GM21825 (cell line): Measurements from ENCODE around the gene KCNC1.

Experiments
- ATAC-seq: cut with Tn5 transposase; IDR thresholded peaks from one replicate; pipeline ENCODE4 v1.9.1; 2021; ENCODE audit warnings: mild to moderate bottlenecking, moderate library complexity; ENCODE audit not compliant: unreplicated experiment

KCNC1 gene

DNA sequence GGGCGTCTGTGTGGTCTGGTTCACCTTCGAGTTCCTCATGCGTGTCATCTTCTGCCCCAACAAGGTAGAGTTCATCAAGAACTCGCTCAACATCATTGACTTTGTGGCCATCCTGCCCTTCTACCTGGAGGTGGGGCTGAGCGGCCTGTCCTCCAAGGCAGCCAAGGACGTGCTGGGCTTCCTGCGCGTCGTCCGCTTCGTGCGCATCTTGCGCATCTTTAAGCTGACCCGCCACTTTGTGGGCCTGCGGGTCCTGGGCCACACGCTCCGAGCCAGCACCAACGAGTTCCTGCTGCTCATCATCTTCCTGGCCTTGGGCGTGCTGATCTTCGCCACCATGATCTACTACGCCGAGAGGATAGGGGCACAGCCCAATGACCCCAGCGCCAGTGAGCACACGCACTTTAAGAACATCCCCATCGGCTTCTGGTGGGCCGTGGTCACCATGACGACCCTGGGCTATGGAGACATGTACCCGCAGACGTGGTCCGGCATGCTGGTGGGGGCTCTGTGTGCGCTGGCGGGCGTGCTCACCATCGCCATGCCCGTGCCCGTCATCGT is 37.3 kb downstream of the KCNC1 start:
- no peak for ATAC-seq

DNA sequence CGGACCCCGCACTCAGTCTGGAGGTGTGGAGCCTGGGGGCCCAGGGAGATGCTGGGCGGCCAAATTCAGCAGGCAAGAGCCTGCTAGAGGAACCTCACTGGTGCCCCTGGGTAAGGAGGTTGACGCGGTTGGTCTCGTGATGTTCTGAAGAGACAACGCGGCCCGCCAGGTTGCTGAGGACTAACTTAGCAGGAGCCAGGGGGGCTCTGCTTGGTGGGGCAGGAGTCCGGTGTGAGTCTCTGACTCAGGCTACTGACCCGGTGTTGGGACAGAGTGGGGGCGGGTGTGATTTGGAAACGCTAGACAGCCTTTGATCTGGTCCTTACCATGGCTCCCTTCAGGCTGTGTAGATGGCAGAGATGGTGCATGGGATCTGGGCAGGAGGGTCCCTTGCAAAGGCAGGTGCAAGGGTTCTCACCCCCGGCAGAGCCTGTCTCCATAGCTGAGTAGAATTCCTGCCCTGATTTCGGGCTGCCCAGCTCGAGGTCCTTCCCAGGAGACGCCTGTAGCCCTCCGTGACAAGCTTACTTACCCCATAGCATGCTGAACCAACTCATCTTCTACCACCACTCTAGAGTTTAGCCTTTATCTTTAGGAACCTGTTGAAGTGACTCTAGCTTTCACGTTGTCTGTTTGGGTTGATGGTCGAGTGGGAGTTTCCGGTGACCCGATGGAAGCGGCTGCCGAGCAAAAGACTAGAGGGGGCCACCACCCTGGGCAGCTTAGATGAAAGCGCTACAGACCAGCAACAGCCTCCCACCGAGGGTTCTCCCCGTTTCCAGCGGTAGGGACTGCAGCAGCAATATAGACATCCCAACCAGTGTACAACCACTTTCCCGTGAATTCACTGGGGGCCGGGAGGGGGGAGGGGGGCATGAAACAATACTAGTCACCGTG is 38.4 kb downstream of the KCNC1 start:
- ATAC-seq, result no peak

DNA sequence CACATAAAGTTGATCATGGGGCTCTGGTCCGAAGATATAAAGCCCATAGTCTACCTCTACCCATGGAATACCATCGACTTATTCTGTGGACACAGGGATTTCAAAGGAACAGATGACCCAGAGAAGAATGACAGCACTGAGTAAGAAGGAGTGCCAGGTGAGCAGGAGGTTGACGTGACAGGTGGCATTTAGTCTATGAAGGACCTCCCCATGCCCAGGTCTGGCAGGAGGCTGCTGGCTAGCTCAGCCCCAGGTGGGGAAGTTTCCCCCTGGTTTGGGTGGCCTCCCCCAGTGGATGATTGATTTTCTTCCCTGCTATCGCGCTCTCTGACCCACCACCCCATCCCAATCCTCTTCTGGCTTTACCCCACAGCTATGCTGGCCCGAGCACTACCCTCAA is 39.1 kb downstream of the KCNC1 start:
- ATAC-seq, result no peak

DNA sequence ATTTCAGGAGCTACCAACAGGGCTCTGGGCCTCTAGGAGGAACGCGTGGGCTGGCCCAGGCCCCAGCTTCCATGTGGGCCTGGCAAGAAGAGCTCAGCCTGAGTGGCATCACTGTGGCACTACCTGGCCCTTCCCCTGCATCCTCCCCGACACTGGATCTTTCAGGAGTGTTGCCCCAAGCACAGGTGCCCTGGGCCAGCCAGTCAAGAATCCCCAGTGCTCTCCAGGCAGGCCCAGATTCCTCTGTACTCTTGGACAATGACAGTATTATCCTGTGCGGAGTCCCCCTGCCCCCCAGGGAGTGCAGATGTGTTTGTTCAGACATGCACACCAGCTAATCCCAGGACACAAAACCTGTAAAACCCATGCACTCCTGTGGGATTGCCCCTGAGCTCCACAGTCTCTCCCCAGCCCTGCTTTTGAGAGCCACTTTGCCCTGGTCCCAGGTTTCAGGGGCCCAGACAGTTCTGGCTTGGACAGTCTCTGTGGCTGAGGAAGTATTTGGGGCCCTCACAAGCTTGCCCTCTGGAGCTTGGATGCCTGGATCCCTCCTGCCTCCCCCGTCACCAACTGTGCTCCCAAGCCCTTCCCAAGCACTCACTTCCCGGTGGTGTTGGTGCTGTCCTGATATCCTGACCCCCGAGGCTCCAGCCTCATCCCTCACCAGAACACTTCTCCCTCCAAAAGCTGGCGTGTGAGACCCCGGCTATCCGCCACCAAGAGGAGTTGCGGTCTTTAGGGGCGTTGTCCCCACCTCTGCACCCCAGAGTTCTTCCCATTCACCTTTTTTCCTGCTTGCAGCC is 39.9 kb downstream of the KCNC1 start:
- no peak for ATAC-seq

DNA sequence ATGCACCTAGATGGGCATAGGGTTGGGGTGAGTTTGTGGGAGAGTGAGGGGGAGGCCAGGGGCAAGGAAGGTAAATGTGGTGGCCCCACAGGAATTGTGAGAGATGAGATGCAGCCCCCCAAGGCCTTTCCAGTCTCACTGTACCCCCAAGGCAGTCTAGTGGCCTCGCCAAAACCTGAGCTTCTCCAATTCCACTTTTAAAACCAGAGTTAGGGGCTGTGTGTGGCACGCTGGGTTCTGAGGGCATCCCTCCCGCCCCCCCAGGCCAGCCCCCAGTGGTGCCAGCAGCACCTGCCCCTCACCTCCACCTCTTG is 40.4 kb downstream of the KCNC1 start:
- ATAC-seq, result no peak

DNA sequence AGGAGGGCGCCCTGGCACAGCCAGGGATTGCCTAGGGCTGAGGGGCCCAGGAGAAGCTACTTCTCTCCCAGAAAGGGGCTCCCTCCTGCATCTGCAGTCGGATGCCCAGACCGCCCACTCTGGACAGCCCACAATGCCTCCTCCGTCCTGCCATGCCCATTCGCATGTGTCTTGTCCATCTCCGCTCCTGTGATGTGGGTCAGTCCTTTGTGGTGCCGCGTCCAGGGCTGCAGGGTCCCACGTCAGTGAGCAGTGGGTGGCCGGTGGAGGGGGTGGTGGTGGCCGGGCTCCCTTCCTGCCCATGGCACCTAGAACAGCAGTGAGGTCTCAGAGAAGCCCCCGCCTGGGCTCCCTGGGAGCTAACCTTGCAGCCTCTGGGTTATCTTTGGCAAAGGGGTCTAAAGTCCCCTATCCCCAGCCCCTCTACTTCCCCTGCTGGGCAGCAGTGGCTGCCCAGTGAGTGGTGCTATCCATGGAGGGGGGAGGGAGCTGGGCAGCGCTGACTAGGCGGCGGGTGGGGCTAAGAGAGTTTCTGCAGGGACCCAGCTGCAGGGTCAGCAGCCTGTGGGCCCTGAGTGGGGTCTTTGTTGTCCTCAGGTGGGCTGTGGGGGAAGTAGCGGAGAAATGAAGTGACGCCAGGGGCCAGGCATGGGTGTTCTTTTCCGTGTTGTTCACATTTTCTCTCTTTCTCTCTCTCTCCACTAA is 41.1 kb downstream of the KCNC1 start:
- no peak for ATAC-seq

DNA sequence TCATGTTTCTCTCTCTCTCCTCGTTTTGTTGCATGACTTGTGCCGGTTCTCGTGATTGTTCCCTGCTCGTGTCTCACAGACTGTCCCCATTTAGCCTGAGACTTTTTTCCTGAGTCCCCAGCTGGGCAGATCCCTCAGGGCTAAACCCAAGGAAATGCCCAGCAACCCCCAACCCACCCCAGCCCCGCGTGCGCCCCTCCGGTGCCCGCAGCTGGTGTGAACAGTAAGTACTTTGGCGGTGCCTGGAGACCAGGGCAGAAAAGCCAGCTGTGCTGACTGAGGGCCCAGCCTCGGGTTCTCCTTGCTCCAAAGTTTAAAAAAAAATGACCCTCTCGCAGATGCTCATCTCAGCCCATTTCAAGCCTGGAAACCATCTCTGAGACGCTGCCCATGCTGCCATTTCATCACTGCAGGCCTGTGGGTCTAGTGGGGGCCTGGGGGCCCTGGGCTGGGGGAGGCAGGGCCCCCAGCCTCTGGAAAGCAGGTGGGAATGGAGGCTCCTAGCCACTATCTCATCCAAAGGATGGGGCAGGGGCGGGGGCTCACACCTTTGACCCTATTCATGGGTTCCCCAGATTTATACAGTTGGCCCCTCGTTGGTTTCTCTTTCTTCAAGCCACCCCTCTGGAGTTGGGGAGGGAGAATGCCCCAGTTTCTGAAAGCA is 41.8 kb downstream of the KCNC1 start:
- ATAC-seq, result no peak

DNA sequence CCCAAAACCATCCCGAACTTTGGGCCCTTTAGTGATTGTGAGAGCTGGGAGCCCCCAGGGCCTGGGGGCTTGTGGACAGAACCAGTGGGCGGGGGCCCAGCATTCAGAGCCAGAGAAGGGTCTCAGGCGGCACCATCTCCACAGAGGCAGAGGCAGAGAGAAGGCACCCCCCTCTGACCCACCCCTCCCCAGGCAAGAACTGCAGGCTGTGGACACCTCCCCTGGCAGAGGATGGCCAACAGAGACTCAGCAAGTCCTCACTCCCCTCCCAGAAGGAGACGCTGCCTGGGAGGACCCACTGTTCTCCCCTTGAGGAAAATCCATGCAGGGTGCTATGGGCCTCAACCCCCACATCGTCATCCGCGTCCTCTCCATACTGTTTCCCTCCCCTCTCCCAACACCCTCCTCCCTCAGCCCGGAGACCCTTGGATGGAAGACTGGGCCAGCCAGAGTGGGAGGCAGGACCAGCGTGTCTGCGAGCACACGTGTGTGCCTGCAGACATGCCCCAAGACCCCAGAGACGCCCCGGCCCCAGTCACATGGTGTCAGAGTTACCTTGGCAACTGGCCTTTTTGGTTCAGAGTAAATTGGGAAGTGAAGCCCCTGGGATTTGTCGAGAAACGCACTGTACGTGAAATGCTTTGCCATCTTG is 42.6 kb downstream of the KCNC1 start:
- ATAC-seq, result no peak

DNA sequence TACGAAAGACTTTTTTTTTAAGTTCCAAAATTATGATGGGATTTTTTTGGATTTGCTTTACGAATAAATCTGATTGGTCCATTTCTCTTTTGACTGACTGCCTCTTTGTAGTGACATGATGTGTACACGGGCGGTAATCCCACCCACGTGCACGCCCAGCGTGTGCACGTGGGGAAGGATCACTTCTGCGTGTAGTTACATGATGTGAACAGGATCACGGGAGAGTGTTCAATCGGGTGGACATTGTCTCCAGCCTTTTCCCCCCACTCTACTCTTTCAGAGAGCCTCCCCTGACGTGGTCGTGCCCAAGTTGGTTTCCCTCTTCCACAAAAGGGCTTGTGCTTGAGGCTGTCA is 43.1 kb downstream of the KCNC1 start:
- no peak for ATAC-seq

DNA sequence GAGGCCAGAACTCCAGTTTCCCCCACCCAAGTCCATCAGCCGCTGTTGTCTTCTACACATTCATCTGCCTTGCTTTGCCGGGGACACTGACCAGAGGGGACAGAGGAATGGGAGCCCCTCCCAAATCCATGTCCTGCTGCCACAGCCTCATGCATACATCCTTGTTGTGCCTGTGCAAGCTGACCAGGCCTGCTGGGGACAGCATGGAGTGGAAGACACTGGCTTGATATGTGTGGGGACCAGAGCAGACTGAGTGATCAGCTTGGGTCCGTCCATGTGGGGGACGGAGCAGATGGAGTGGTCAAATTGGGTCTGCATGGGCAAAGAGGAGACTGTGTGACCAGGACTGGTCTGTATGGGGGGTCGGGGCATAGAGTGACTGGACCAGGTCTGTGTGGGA is 43.8 kb downstream of the KCNC1 start:
- ATAC-seq, result no peak

DNA sequence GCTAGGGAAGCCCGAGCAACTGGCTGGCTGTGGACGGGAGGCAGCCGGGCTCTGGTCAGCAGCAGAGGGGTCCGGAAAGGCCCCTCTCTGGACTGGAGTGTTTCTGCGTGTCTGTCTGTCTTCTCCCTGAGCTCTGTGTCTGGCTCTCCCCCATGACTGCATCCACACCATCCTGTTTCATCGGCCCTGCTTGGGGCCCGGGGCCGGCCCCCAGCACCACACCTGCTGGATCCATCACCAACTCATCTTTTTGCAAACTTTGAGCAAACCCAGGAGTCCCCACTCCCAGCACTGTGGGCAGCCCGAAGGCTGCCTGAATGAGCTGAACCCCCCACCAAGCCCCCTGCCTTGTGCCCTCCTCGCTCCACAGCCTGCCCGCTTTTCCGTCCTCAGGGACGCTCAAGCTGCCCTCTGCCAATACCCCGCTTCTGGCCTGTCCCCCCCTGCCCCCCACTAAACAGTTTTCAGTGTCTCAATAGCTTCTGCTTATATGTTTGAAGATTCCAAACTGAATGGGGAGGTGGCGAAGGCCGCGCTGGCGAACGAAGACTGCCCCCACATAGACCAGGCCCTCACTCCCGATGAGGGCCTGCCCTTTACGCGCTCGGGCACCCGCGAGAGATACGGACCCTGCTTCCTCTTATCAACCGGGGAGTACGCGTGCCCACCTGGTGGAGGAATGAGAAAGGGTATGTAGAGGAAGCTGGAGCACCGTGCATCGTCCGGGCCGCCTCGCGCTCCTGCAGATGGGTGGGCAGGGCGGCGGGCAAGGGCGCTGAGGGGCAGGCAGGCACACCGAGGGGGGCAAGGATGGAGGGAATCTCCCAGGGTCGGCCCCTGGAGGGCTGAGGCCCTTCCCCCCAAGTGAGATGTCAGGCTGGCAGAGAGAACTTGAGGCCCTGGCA is 44.6 kb downstream of the KCNC1 start:
- no peak for ATAC-seq

DNA sequence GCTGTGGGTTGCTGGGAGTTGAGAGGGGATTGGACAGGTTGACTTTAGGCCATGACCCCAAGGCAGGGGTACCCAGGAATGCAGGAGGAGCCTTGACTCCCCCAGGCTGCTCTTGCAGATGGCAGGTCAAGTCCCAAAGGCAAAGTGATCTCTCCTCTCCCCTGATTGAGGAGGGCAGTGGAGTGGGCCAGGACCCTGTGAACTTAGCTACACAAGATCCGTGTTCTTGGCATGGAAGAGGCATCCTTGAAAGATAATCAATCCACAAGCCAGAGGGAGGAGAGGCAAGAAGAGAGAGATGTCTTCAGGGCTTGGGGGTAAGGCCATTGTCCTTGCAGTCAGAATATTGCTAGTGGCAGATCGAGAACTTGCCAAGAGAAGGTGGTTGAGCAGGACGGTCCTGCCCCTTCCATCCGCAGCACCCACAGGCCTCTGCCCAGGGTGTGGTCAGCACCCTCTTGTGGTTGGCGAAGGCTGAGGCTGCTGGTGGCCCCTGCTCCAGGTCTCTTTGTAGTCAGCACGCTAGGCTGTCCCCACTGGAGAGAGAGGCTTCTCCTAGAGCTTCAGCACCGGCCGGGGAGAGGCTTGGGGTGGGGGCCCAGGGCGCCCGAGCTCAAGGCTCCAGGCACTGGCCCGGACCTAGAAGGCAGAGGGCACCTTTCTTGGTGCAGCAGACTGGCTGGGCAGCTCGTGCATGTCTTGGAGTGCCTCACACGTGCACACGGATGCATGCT is 45.4 kb downstream of the KCNC1 start:
- ATAC-seq, result no peak

DNA sequence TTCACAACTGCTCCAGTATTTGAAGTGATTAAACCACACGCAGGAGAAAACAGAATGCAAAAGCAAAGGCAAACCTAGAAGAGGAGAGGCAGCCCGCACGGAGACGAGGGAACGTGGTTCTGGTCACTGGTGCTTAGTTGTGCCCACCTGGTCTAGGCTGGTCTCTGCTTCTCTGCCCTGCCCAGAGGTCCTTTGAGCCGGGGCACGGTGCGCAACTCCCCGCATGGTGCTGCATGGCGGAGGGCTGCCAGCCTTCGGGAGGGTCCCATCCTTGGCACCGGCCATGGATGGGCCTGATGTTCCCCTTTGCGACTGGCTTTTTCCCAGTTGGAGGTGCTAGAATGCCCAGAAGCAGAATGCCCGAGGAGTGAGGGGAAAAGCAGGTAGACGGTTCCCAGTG is 46.1 kb downstream of the KCNC1 start:
- ATAC-seq, result no peak

DNA sequence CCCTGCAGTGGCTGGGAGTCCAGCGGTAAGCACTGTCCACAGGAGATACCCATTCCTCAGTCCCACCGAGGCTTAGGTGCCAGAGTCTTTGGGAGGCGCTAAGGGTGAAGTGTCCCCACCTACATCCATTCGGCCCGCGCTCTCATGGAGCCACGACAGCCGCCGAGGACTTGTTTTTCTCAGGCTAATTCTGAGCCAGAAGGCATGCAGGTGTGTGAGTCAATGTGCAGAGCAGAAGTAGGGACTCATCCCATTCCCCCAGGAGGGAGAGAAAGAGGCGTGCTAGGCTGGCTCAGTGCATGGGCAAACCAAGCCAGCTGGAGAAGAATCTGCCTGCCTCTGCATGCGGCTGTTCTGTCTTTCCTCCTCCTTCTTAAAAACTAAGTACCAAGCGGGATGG is 46.6 kb downstream of the KCNC1 start:
- no peak for ATAC-seq

DNA sequence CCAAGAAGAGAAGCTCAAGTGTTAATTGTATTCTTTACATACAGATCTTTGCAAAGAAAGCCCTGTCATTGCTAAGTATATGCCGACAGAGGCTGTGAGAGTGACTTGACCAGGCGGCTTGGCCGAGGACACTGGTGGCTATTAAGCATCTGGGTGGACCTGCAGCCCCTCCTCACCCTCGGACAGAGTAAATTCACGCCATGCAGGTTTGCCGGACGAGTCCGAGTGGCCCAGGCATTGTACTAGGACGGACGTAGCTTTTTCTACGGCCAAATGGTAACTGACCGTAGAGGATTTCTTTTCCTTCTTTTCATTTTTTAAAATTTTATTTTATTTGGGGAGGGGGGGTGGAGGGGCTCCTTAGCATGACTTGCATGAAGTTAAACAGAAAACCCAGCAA is 47.0 kb downstream of the KCNC1 start:
- ATAC-seq, result no peak

DNA sequence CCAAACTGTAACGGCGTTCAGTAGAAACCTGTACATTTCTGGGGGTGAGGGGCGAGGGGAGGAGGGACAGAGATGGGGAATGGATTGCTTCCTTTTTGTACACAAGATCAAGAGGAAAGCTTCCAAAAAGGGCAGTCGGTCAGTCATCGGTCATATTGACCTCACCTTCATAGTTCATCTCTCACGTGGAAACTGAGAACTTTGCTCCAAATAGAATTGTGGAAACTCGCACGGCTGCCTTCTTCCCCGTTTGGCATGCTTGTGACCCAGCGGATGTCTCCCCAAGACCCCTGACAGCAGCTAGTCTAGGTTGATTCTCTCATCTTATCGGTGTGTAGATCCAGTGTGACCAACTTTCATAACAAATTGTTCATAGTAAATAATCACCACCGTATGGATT is 47.6 kb downstream of the KCNC1 start:
- no peak for ATAC-seq

DNA sequence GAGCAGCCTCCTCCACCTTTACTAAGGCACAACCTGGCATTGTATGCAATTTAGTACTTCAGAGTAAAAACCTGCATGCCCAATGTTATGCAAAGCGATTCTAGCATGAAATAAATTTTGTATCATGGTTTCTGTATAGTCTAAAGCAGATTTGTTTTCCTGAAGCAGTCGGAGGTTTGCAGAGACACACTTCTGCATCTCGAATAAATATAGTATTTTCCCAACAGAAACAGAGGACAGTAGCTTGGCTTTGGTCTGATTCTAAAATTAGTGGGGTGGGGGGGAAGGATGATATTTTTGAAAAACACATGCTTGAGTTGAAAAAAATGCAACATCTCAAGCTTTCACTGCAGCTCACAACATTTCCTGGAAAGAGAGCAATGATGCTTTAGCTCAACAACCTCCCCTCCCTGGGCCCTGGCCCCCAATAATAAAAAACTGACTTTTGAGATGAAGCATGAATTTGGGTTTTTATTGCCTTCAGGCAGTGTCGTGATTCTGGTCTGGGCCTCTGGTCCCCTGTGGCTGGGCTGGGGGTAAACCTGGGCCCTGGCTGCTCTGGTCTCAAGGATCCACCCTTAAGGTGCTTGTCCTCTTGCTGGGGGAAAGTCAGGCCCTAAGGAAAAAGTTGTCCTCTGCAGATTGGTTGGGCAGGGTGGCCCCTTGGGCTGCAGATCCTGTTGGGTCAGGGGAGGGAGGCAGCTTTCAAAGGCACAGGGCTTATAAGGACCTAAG is 48.2 kb downstream of the KCNC1 start:
- no peak for ATAC-seq

DNA sequence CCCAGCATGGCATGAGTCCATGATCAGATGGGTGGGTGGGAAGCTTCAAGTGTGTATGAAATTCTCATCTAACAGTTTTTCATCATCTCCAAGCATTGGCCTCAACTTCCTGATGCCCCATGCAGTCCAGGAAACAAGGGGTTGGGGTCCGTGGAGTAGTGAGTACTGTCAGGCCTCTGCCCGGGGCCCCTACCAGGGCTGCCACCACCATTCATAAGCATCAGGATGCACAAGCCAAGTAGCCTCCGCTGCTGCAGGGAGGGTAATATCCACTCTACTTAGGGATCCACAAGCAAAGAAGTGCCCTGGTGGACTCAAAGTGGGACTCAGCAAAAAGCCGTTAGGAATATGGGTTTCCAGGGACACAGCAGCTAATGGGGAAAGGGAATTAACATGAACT is 49.3 kb downstream of the KCNC1 start:
- ATAC-seq, result no peak
